Neural progenitor cell (in vitro differentiated cells): ENCODE data around the gene TMPRSS9. TPM values are rescaled to one million over a fixed set of nuclear protein-coding genes. Genes with fewer than 3 reads are reported as not detected.

Experiments used
- DNase-seq: peaks from one replicate; pipeline ENCODE4 v3.0.0-alpha.2; 2016; ENCODE audit warnings: low spot score
- H2AFZ ChIP-seq: fragments of 200-600 bp; sonication (generic); replicated peaks from 2 replicates; pipeline ENCODE4 v1.6.1; 2016; ENCODE audit warnings: antibody characterized with exemption
- H3F3A ChIP-seq: fragments of 200-600 bp; sonication (generic); 2 replicates; pipeline ENCODE4 v1.6.1; 2016; ENCODE audit warnings: antibody characterized with exemption, low read depth
- H3K27ac ChIP-seq: fragments of 200-600 bp; sonication (generic); 2 replicates; pipeline ENCODE4 v1.5.1; 2016; ENCODE audit warnings: mild to moderate bottlenecking
- H3K27me3 ChIP-seq: fragments of 200-600 bp; sonication (generic); 2 replicates; pipeline ENCODE4 v1.6.1; 2016; ENCODE audit warnings: mild to moderate bottlenecking, moderate library complexity
- H3K36me3 ChIP-seq: fragments of 200-600 bp; sonication (generic); 2 replicates; pipeline ENCODE4 v1.5.1; 2016
- H3K4me1 ChIP-seq: fragments of 200-600 bp; sonication (generic); 2 replicates; pipeline ENCODE4 v1.6.1; 2016; ENCODE audit warnings: mixed run types
- H3K4me2 ChIP-seq: fragments of 200-600 bp; sonication (generic); 2 replicates; pipeline ENCODE4 v1.6.1; 2016
- H3K4me3 ChIP-seq: fragments of 200-600 bp; sonication (generic); 2 replicates; pipeline ENCODE4 v1.5.1; 2016
- H3K79me2 ChIP-seq: fragments of 200-600 bp; sonication (generic); 2 replicates; pipeline ENCODE4 v1.6.1; 2016; ENCODE audit warnings: low read depth
- H3K9ac ChIP-seq: fragments of 200-600 bp; sonication (generic); 2 replicates; pipeline ENCODE4 v1.6.1; 2016
- H3K9me3 ChIP-seq: fragments of 200-600 bp; sonication (generic); 2 replicates; pipeline ENCODE4 v1.5.1; 2016; ENCODE audit warnings: low read depth
- H4K20me1 ChIP-seq: fragments of 200-600 bp; sonication (generic); 2 replicates; pipeline ENCODE4 v1.6.1; 2016; ENCODE audit warnings: low read depth
- H3K27ac Mint-ChIP-seq: 3 replicates; pipeline ENCODE4 v1.8.0; 2021; ENCODE audit warnings: mixed read lengths
- H3K27me3 Mint-ChIP-seq: 2 replicates; pipeline ENCODE4 v1.8.0; 2022; ENCODE audit warnings: low read depth, mild to moderate bottlenecking, inconsistent platforms, moderate library complexity, mixed read lengths; ENCODE audit not compliant: insufficient read depth
- H3K36me3 Mint-ChIP-seq: 3 replicates; pipeline ENCODE4 v1.8.0; 2021; ENCODE audit warnings: mixed read lengths
- H3K4me1 Mint-ChIP-seq: 3 replicates; pipeline ENCODE4 v1.8.0; 2021; ENCODE audit warnings: mixed read lengths
- H3K4me3 Mint-ChIP-seq: 3 replicates; pipeline ENCODE4 v1.8.0; 2021; ENCODE audit warnings: mild to moderate bottlenecking, moderate library complexity, mixed read lengths
- H3K9me3 Mint-ChIP-seq: 3 replicates; pipeline ENCODE4 v1.8.0; 2020; ENCODE audit warnings: mixed read lengths
- CTCF ChIP-seq: fragments of 200-600 bp; sonication (generic); IDR thresholded peaks from 2 replicates; pipeline ENCODE4 v1.5.1; 2017; ENCODE audit warnings: antibody characterized with exemption, mild to moderate bottlenecking
- EZH2 ChIP-seq: fragments of 200-600 bp; sonication (generic); IDR thresholded peaks from 2 replicates; pipeline ENCODE4 v1.6.1; 2017; ENCODE audit warnings: antibody characterized with exemption, mild to moderate bottlenecking, moderate library complexity
- EZH2phosphoT487 ChIP-seq: fragments of 200-600 bp; sonication (generic); IDR thresholded peaks from 2 replicates; pipeline ENCODE4 v1.6.1; 2017; ENCODE audit warnings: antibody characterized with exemption
- total RNA-seq: library from RNA; depleted of rRNA; stranded (reverse); fragments of >200 nt; gene quantifications from 2 replicates; pipeline ENCODE4 v1.2.3, GENCODE V29; 2015; ENCODE audit warnings: low replicate concordance

Gene TMPRSS9
- total RNA-seq, 1 donor from 2014 or later, result not detected

- Mint-ChIP-seq H3K27me3 (peaks cover 13% of the 10 kb centered on the region), H3K4me3 (no peak overlapping the region)
- H3K4me1 ChIP-seq, result no peaks in the 10 kb centered on the region
Measured at GRCh38 chr19:2398735-2399305, 38.8 kb downstream of the TMPRSS9 start.

GRCh38 chr19:2399582-2399981 is 39.5 kb downstream of the TMPRSS9 start:
- Mint-ChIP-seq H3K9me3 (peaks cover 8% of the 10 kb centered on the region), H3K36me3 (no peaks in the 10 kb centered on the region), H3K4me1 (no peaks in the 10 kb centered on the region), H3K27ac (no peak overlapping the region), H3K4me3 (no peak overlapping the region), H3K27me3 (peaks cover 8% of the 10 kb centered on the region)
- H4K20me1 ChIP-seq, result no peaks in the 10 kb centered on the region
- no peaks in the 10 kb centered on the region for H3K27me3 ChIP-seq
- no peak overlapping the region for H2AFZ ChIP-seq
- H3K4me1 ChIP-seq, result no peaks in the 10 kb centered on the region
- TF ChIP-seq EZH2, result no peak
- TF ChIP-seq EZH2phosphoT487, result no peak
- no peak for TF ChIP-seq CTCF
- no peak overlapping the region for H3K27ac ChIP-seq
- H3K9me3 ChIP-seq, result no peaks in the 10 kb centered on the region
- H3K79me2 ChIP-seq, result no peaks in the 10 kb centered on the region
- H3K4me2 ChIP-seq, result no peak overlapping the region
- H3K9ac ChIP-seq, result no peak overlapping the region
- no peak for DNase-seq
- H3F3A ChIP-seq, result no peaks in the 10 kb centered on the region
- H3K4me3 ChIP-seq, result no peak overlapping the region
- no peaks in the 10 kb centered on the region for H3K36me3 ChIP-seq

More at GRCh38 chr19:2398735-2399305, 38.8 kb downstream of the TMPRSS9 start:
- Histone ChIP-seq H3K79me2 (no peaks in the 10 kb centered on the region), H3F3A (no peaks in the 10 kb centered on the region), H3K36me3 (no peaks in the 10 kb centered on the region), H3K9me3 (no peaks in the 10 kb centered on the region), H3K4me3 (no peak overlapping the region), H2AFZ (no peak overlapping the region), H4K20me1 (no peaks in the 10 kb centered on the region), H3K27me3 (no peaks in the 10 kb centered on the region), H3K9ac (no peak overlapping the region), H3K4me2 (no peak overlapping the region), H3K27ac (no peak overlapping the region)
- DNase-seq, result no peak
- Mint-ChIP-seq H3K27ac (no peak overlapping the region), H3K36me3 (no peaks in the 10 kb centered on the region), H3K9me3 (peaks cover 3% of the 10 kb centered on the region), H3K4me1 (no peaks in the 10 kb centered on the region)
- TF ChIP-seq CTCF, result no peak
- no peak for TF ChIP-seq EZH2
- no peak for TF ChIP-seq EZH2phosphoT487

GRCh38 chr19:2408247-2408646 is 48.2 kb downstream of the TMPRSS9 start:
- H3K36me3 ChIP-seq, result no peaks in the 10 kb centered on the region
- H4K20me1 ChIP-seq, result no peaks in the 10 kb centered on the region
- no peak overlapping the region for H3K4me2 ChIP-seq
- H3K4me3 Mint-ChIP-seq, result no peak overlapping the region
- DNase-seq, result no peak
- no peaks in the 10 kb centered on the region for H3K4me1 ChIP-seq
- peaks cover 15% of the 10 kb centered on the region for H3K9me3 Mint-ChIP-seq
- H3K4me1 Mint-ChIP-seq, result no peaks in the 10 kb centered on the region
- H3K27ac Mint-ChIP-seq, result no peak overlapping the region
- no peak overlapping the region for H3K9ac ChIP-seq
- H3K27me3 Mint-ChIP-seq, result peaks cover 6% of the 10 kb centered on the region
- H2AFZ ChIP-seq, result no peak overlapping the region
- H3K27me3 ChIP-seq, result no peaks in the 10 kb centered on the region
- no peaks in the 10 kb centered on the region for H3K36me3 Mint-ChIP-seq
- H3K9me3 ChIP-seq, result no peaks in the 10 kb centered on the region
- TF ChIP-seq CTCF (no peak), EZH2 (no peak), EZH2phosphoT487 (no peak)
- H3K79me2 ChIP-seq, result no peaks in the 10 kb centered on the region
- peaks cover 4% of the 10 kb centered on the region for H3F3A ChIP-seq
- H3K27ac ChIP-seq, result no peak overlapping the region
- no peak overlapping the region for H3K4me3 ChIP-seq
